GM19238 (cell line): ENCODE data around the gene PEX11A.
"Not testable (repeated sequence)": the region's sequence is repeated elsewhere in the genome, so short reads cannot be mapped to it uniquely, and the experiment has no call there.

ENCODE experiments used
- DNase-seq: peaks from one replicate; pipeline ENCODE4 v3.0.0; 2011; ENCODE audit warnings: low spot score; ENCODE audit not compliant: insufficient read length

Gene PEX11A

GRCh38 chr15:89690276-89691218 is at the start of gene PEX11A, which contains the start of gene WDR93:
TSS of gene PEX11A (minus strand) at chr15:89690754. CDS start at chr15:89690632, 122 bp downstream.
TSS of gene WDR93 (plus strand) at chr15:89690811. CDS start at chr15:89701747, 10,936 bp downstream.
- peak; percentile 76 for DNase-seq

- DNase-seq = peak; percentile 71
These were observed 49.6 kb upstream of the PEX11A start for GRCh38 chr15:89740137-89740536.

GRCh38 chr15:89735773-89736172 is 45.2 kb upstream of the PEX11A start:
- no peak for DNase-seq

GRCh38 chr15:89732451-89733172 is 42.1 kb upstream of the PEX11A start:
- no peak for DNase-seq

- no peak for DNase-seq
These were observed 40.7 kb upstream of the PEX11A start for GRCh38 chr15:89731275-89731674.

- DNase-seq = no peak
These were observed 37.7 kb upstream of the PEX11A start for GRCh38 chr15:89728254-89728653.

GRCh38 chr15:89725064-89725463 is 34.5 kb upstream of the PEX11A start:
- no peak for DNase-seq

GRCh38 chr15:89724621-89725020 is 34.1 kb upstream of the PEX11A start:
- no peak for DNase-seq

- DNase-seq = no peak
These were observed 32.5 kb upstream of the PEX11A start for GRCh38 chr15:89723031-89723430.

- no peak for DNase-seq
These were observed 24.2 kb upstream of the PEX11A start for GRCh38 chr15:89714775-89715174.

- DNase-seq = no peak
These were observed 17.0 kb upstream of the PEX11A start for GRCh38 chr15:89707577-89707976.

- DNase-seq = no peak
These were observed 13.9 kb upstream of the PEX11A start for GRCh38 chr15:89704411-89704810.

- no peak for DNase-seq
These were observed 4.6 kb upstream of the PEX11A start for GRCh38 chr15:89695198-89695597.

GRCh38 chr15:89693696-89694095 is 3.1 kb upstream of the PEX11A start:
- no peak for DNase-seq

- DNase-seq = no peak
These were observed 2.5 kb upstream of the PEX11A start for GRCh38 chr15:89693091-89693490.

- DNase-seq = not testable (repeated sequence)
These were observed 651 bp downstream of the PEX11A start for GRCh38 chr15:89689930-89690275.

GRCh38 chr15:89686522-89686921 is 4.0 kb downstream of the PEX11A start:
- no peak for DNase-seq

- DNase-seq = no peak
These were observed 4.6 kb downstream of the PEX11A start for GRCh38 chr15:89685995-89686394.

- DNase-seq = no peak
These were observed 9.4 kb downstream of the PEX11A start for GRCh38 chr15:89681146-89681545.

GRCh38 chr15:89680282-89680873 is 10.2 kb downstream of the PEX11A start:
- DNase-seq = no peak

- DNase-seq = no peak
These were observed 11.3 kb downstream of the PEX11A start, which contains the start of gene PLIN1 for GRCh38 chr15:89679212-89679611. TSS of gene PLIN1 (minus strand) at chr15:89679367. CDS start at chr15:89677489, 1,878 bp downstream.

- no peak for DNase-seq
These were observed 13.2 kb downstream of the PEX11A start for GRCh38 chr15:89677381-89677780.
